Tibial nerve (tissue), 4 donors: ENCODE measurements around the gene IGSF8. TPM values are rescaled to one million over a fixed set of nuclear protein-coding genes. Genes with fewer than 3 reads are reported as not detected.

Experiments used
- DNase-seq, 2 donors: peaks; one replicate each; pipeline ENCODE4 v3.0.0-alpha.2; 2019; ENCODE audit warnings: low spot score in 2 of 2
- H3K27ac ChIP-seq, 4 donors: fragments of 200-600 bp; sonication (generic) in 3 of 4; one replicate each; pipeline ENCODE4 v1.5.1; 2017 to 2019; ENCODE audit warnings: mild to moderate bottlenecking in 1 of 4
- H3K27me3 ChIP-seq, 2 donors: fragments of 200-600 bp; sonication (generic) in 1 of 2; one replicate each; pipeline versions ENCODE4 v1.5.1 to v1.6.0; 2017 to 2019
- H3K36me3 ChIP-seq, 3 donors: fragments of 200-600 bp; sonication (generic); one replicate each; pipeline ENCODE4 v1.5.1; 2018 to 2019
- H3K4me1 ChIP-seq, 4 donors: fragments of 200-600 bp; sonication (generic) in 3 of 4; one replicate each; pipeline ENCODE4 v1.5.1; 2017 to 2019
- H3K4me3 ChIP-seq, 4 donors: fragments of 200-600 bp; sonication (generic) in 3 of 4; one replicate each; pipeline ENCODE4 v1.5.1; 2017 to 2019; ENCODE audit warnings: mild to moderate bottlenecking in 1 of 4, moderate library complexity in 1 of 4
- H3K9me3 ChIP-seq, 4 donors: fragments of 200-600 bp; sonication (generic) in 3 of 4; one replicate each; pipeline ENCODE4 v1.5.1; 2017 to 2019
- EP300 ChIP-seq, 2 donors: sonication (generic); formaldehyde crosslinking; IDR thresholded peaks; one replicate each; pipeline ENCODE4 v1.6.1; 2017; ENCODE audit warnings: antibody characterized with exemption in 2 of 2, mild to moderate bottlenecking in 1 of 2
- POLR2A ChIP-seq, 2 donors: fragments of 450-650 bp; IDR thresholded peaks; one replicate each; pipeline ENCODE4 v1.6.1; 2017; ENCODE audit warnings: antibody characterized with exemption in 2 of 2, mild to moderate bottlenecking in 2 of 2, moderate library complexity in 2 of 2
- WGBS, 2 donors: methylation state at CpG; one replicate each; pipeline ENCODE4 v1.1.5; 2018; 5-methylcytosine and 5-hydroxymethylcytosine counted together
- total RNA-seq, 4 donors: library from RNA; depleted of rRNA; stranded (reverse); fragments of >200 nt; gene quantifications; one replicate each; pipeline ENCODE4 v1.1.0, GENCODE V29; 2016
- TF ChIP-seq, protein P1 (sequence below), 5 experiments: fragments of 200-600 bp in 3 of 5; fragments of 450-650 bp in 2 of 5; sonication (generic) in 3 of 5; IDR thresholded peaks; one replicate each; pipeline ENCODE4 v1.5.1; 2016 to 2019; ENCODE audit warnings: antibody characterized with exemption in 5 of 5, mild to moderate bottlenecking in 3 of 5, moderate library complexity in 2 of 5

The IGSF8 gene
- total RNA-seq, 4 donors from 2014 or later: 42.6 to 73.9 (median 50.7) TPM

DNA sequence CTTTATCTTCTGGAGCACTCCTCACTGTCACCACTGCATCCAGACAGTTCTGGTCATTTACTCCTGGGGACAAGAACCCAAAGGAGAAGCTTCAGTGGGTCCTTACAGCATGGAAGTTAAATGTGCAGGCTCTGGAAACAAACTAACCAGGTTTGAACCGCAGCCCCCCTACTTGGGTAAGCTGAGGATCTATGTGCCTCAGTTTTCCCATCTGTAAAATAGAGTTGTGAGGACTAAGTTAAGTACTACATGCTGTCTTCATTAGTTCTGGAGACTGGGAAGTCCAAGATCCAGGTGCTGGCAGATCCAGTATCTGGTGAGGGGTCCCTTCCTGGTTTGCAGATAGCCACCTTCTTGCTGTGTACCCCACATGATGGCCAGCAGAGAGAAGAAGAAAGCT is 9.1 kb upstream of the IGSF8 start:
- no peak for DNase-seq
- WGBS, 2 donors: 100% methylated on average over 1 of the region's 1 CpG
- TF ChIP-seq, protein P1, sequence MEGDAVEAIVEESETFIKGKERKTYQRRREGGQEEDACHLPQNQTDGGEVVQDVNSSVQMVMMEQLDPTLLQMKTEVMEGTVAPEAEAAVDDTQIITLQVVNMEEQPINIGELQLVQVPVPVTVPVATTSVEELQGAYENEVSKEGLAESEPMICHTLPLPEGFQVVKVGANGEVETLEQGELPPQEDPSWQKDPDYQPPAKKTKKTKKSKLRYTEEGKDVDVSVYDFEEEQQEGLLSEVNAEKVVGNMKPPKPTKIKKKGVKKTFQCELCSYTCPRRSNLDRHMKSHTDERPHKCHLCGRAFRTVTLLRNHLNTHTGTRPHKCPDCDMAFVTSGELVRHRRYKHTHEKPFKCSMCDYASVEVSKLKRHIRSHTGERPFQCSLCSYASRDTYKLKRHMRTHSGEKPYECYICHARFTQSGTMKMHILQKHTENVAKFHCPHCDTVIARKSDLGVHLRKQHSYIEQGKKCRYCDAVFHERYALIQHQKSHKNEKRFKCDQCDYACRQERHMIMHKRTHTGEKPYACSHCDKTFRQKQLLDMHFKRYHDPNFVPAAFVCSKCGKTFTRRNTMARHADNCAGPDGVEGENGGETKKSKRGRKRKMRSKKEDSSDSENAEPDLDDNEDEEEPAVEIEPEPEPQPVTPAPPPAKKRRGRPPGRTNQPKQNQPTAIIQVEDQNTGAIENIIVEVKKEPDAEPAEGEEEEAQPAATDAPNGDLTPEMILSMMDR (IDR thresholded peaks at IDR 0.05): no peak
- TF ChIP-seq EP300 (IDR thresholded peaks at IDR 0.05): no peak
- no peak for TF ChIP-seq POLR2A (IDR thresholded peaks at IDR 0.05)

DNA sequence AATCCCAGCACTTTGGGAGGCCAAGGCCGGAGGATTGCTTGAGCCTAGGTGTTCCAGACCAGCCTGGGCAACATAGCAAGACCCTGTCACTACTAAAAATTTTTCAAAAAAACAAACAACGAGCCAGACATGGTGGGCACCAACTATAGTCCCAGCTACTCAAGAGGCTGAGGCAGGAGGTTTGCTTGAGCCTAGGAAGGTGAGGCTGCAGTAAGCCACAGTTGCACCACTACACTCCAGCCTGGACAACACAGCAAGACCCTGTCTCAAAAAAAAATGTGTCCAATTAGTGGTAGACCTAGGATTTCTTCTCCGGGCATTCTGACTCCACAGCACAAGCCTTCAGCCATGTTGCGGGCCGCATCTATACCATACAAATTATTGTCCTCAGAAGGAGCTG is 6.7 kb upstream of the IGSF8 start:
- no peaks in the 10 kb centered on the region for H3K9me3 ChIP-seq
- H3K27ac ChIP-seq: peak overlapping the region; percentile 59 to 99 (median 76)
- peaks cover 0 to 68% (median 34%) of the 10 kb centered on the region in 4 donors for H3K4me1 ChIP-seq
- WGBS, 2 donors: 94 to 95% methylated on average over 5 of the region's 5 CpGs
- DNase-seq: no peak
- TF ChIP-seq, protein P1 (IDR thresholded peaks at IDR 0.05): no peak
- TF ChIP-seq POLR2A (IDR thresholded peaks at IDR 0.05) (no peak), EP300 (IDR thresholded peaks at IDR 0.05) (no peak)
- H3K36me3 ChIP-seq: no peaks in the 10 kb centered on the region
- H3K4me3 ChIP-seq: no peak overlapping the region
- H3K27me3 ChIP-seq: no peaks in the 10 kb centered on the region

More for the DNA sequence above, 9.1 kb upstream of the IGSF8 start:
- Histone ChIP-seq H3K27ac (peak overlapping the region in 1 of 4 donors; percentile 25), H3K36me3 (no peaks in the 10 kb centered on the region), H3K4me1 (peaks cover 0 to 59% (median 19%) of the 10 kb centered on the region in 4 donors), H3K9me3 (no peaks in the 10 kb centered on the region), H3K27me3 (no peaks in the 10 kb centered on the region), H3K4me3 (no peak overlapping the region)

DNA sequence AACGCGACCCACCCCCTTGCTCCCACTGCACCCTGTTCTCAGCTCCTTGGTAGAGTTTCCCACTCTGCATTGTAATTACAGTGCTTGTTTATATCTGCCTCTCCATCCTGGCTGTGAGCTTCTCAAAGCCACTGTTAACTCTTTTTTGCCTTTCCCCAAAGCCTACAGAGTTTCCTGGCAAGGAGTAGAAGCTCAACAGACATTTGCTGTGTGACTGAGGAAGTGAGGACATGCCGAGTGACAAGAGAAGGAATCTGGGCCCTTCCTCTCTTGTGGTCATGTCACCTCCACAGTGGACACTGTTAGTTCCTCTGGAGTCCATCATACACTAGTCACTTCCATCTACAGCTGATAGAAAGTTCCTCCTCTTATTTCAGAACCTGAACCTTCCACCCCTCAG is 6.1 kb upstream of the IGSF8 start:
- Histone ChIP-seq H3K4me1 (peaks cover 0 to 72% (median 36%) of the 10 kb centered on the region in 4 donors), H3K27ac (peak overlapping the region; percentile 59 to 99 (median 76)), H3K9me3 (no peaks in the 10 kb centered on the region), H3K27me3 (no peaks in the 10 kb centered on the region), H3K4me3 (no peak overlapping the region), H3K36me3 (no peaks in the 10 kb centered on the region)
- DNase-seq: no peak
- 20 to 32% methylated on average over 3 of the region's 3 CpGs for WGBS, 2 donors
- TF ChIP-seq, protein P1 (IDR thresholded peaks at IDR 0.05): no peak
- TF ChIP-seq POLR2A (IDR thresholded peaks at IDR 0.05): no peak
- peak in 1 of 2 donors; percentile 31 for TF ChIP-seq EP300 (IDR thresholded peaks at IDR 0.05)

DNA sequence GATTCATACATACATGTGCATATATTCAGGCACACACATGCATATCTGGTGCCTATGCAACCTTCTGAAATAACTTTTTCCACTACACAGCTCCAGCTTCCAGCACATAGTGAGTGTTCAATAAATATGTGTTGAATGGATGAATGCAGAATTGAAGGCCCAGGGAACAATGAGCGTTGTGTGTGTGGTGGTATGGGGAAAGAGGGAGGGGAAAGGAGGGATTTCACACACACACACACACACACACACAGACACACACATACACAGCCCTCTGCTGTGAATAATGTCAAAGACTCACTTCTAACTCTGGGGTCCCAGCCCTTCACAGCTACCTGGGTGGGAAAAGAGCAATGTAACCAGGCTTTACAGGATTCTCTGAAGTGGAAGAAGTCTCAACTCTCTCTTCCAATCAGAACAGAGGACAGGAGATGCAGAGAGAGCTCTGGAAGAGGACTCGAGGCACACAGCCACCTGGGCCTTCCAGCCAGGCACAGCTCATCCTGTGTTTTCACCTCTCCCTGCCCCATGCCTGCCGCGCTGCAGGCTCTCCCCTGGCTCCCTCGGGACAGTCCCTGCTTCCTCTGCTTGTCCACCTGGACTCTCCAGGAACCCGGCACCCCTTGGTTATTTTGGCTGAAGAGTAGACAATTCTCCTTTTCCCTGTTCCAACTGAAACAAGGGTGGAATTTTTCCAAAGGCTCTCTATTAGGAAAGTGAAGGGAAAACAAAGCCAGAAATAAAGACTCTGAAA is 5.4 kb upstream of the IGSF8 start:
- H3K9me3 ChIP-seq: no peaks in the 10 kb centered on the region
- WGBS, 2 donors: 22 to 23% methylated on average over 6 of the region's 6 CpGs
- DNase-seq: no peak
- H3K4me1 ChIP-seq: peaks cover 0 to 71% (median 38%) of the 10 kb centered on the region in 4 donors
- peak in 1 of 2 donors; percentile 27 for TF ChIP-seq EP300 (IDR thresholded peaks at IDR 0.05)
- TF ChIP-seq, protein P1 (IDR thresholded peaks at IDR 0.05): no peak
- no peak overlapping the region for H3K4me3 ChIP-seq
- H3K36me3 ChIP-seq: no peaks in the 10 kb centered on the region
- peak overlapping the region; percentile 64 to 99 (median 86) for H3K27ac ChIP-seq
- no peaks in the 10 kb centered on the region for H3K27me3 ChIP-seq

DNA sequence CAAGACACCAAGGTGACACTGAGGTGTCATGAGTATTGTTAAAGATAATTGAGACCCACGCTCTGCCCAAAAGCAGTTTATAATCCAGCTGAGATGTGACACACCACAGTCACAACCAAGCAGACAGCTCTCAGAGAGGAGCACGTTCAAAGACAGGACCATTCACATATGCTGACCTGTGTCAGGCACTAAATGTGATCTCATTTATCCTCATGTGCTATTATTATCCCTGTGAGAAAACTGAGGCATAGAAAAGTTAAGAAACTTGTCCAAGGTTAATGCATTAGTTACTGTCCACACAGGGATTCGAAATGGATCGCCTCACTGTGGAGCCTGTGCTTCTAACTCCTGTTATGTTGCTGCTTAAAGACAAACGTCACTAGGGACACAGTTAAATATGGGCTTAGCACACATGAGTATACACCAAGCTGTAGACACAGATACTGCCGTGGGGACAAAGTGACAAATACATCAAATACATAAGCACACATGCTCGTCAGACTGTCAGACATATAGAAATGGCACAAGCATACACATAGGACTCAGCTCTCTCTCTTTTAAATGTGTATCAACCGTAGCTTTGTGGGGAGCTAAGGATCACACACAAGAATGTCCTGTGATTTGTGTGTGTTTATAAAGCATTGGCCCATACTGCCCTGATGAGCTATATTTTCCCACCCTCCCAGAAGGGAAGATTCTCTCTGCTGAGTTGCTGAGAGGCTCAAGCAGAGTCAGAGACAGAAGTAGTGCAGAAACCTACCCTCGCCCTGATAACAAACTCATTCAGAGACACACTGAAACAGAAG is 3.5 kb upstream of the IGSF8 start:
- H3K9me3 ChIP-seq: no peaks in the 10 kb centered on the region
- TF ChIP-seq, protein P1 (IDR thresholded peaks at IDR 0.05): no peak
- TF ChIP-seq EP300 (IDR thresholded peaks at IDR 0.05) (no peak), POLR2A (IDR thresholded peaks at IDR 0.05) (no peak)
- H3K4me1 ChIP-seq: peaks cover 0 to 76% (median 49%) of the 10 kb centered on the region in 4 donors
- H3K4me3 ChIP-seq: no peak overlapping the region
- no peaks in the 10 kb centered on the region for H3K27me3 ChIP-seq
- WGBS, 2 donors: 44 to 54% methylated on average over 9 of the region's 9 CpGs
- no peak for DNase-seq
- H3K27ac ChIP-seq: peak overlapping the region; percentile 58 to 99 (median 86)
- H3K36me3 ChIP-seq: no peaks in the 10 kb centered on the region
